ENCODE measurements around the gene PLEKHO1.
A peak's percentile ranks its signal among the peaks of the same experiment; 100 is the strongest.

PLEKHO1 gene

GRCh38 chr1:150150133-150151021, 661 bp downstream of the PLEKHO1 start:
- DNase-seq (ENCODE audit: low spot score), result no peak

- DNase-seq (ENCODE audit: low spot score), result no peak
Observed at GRCh38 chr1:150151291-150152181, 1.8 kb downstream of the PLEKHO1 start.

GRCh38 chr1:150152182-150152536, 2.4 kb downstream of the PLEKHO1 start:
- DNase-seq (ENCODE audit: low spot score), result no peak

- no peak for DNase-seq (ENCODE audit: low spot score)
Observed at GRCh38 chr1:150152772-150153456, 3.2 kb downstream of the PLEKHO1 start.

GRCh38 chr1:150154143-150154542, 4.4 kb downstream of the PLEKHO1 start:
- DNase-seq (ENCODE audit: low spot score), result no peak

- no peak for DNase-seq (ENCODE audit: low spot score)
Observed at GRCh38 chr1:150155413-150156071, 5.8 kb downstream of the PLEKHO1 start.

- DNase-seq (ENCODE audit: low spot score), result no peak
Observed at GRCh38 chr1:150156868-150157603, 7.3 kb downstream of the PLEKHO1 start.

- DNase-seq (ENCODE audit: low spot score), result no peak
Observed at GRCh38 chr1:150159550-150159949, 9.8 kb downstream of the PLEKHO1 start.

GRCh38 chr1:150160964-150161621, 11.4 kb downstream of the PLEKHO1 start:
- no peak for DNase-seq (ENCODE audit: low spot score)

GRCh38 chr1:150161747-150162581, 12.2 kb downstream of the PLEKHO1 start:
- DNase-seq (ENCODE audit: low spot score), result no peak

- no peak for DNase-seq (ENCODE audit: low spot score)
Observed at GRCh38 chr1:150162582-150162861, 12.8 kb downstream of the PLEKHO1 start.

- no peak for DNase-seq (ENCODE audit: low spot score)
Observed at GRCh38 chr1:150162862-150163706, 13.4 kb downstream of the PLEKHO1 start.

- no peak for DNase-seq (ENCODE audit: low spot score)
Observed at GRCh38 chr1:150164224-150164623, 14.5 kb downstream of the PLEKHO1 start.

- no peak for DNase-seq (ENCODE audit: low spot score)
Observed at GRCh38 chr1:150164779-150165178, 15.1 kb downstream of the PLEKHO1 start.

- no peak for DNase-seq (ENCODE audit: low spot score)
Observed at GRCh38 chr1:150165622-150166612, 16.2 kb downstream of the PLEKHO1 start.

- peak; percentile 63 for DNase-seq (ENCODE audit: low spot score)
Observed at GRCh38 chr1:150168960-150169601, 19.4 kb downstream of the PLEKHO1 start.

- DNase-seq (ENCODE audit: low spot score), result no peak
Observed at GRCh38 chr1:150171801-150172200, 22.1 kb downstream of the PLEKHO1 start.

Data from LoVo (cell line).